ENCODE data around the gene RAB1A. TPM values are rescaled to one million over a fixed set of nuclear protein-coding genes. Genes with fewer than 3 reads are reported as not detected.
"Not testable (repeated sequence)": the region's sequence is repeated elsewhere in the genome, so short reads cannot be mapped to it uniquely, and the experiment has no call there.

Gene RAB1A
- total RNA-seq, 1 donor: 101 TPM

- no peak for TF ChIP-seq CTCF (IDR thresholded peaks at IDR 0.05; ENCODE audit: insufficient read depth, low read depth, low read length)
- H3K4me3 ChIP-seq (ENCODE audit: low read depth, low read length): no peak overlapping the region
- DNase-seq (ENCODE audit: low read depth): no peak
Observed at GRCh38 chr2:65165558-65165957, 35.7 kb upstream of the RAB1A start.

- TF ChIP-seq CTCF (IDR thresholded peaks at IDR 0.05; ENCODE audit: insufficient read depth, low read depth, low read length): no peak
- H3K4me3 ChIP-seq (ENCODE audit: low read depth, low read length): no peak overlapping the region
- DNase-seq (ENCODE audit: low read depth): no peak
Observed at GRCh38 chr2:65164426-65164891, 34.6 kb upstream of the RAB1A start.

- TF ChIP-seq CTCF (IDR thresholded peaks at IDR 0.05; ENCODE audit: insufficient read depth, low read depth, low read length): no peak
- H3K4me3 ChIP-seq (ENCODE audit: low read depth, low read length): no peak overlapping the region
- DNase-seq (ENCODE audit: low read depth): no peak
Observed at GRCh38 chr2:65161551-65162100, 31.7 kb upstream of the RAB1A start.

GRCh38 chr2:65159906-65160305, 30.0 kb upstream of the RAB1A start:
- H3K4me3 ChIP-seq (ENCODE audit: low read depth, low read length): no peak overlapping the region
- DNase-seq (ENCODE audit: low read depth): no peak
- no peak for TF ChIP-seq CTCF (IDR thresholded peaks at IDR 0.05; ENCODE audit: insufficient read depth, low read depth, low read length)

GRCh38 chr2:65159261-65159660, 29.4 kb upstream of the RAB1A start:
- TF ChIP-seq CTCF (IDR thresholded peaks at IDR 0.05; ENCODE audit: insufficient read depth, low read depth, low read length): no peak
- no peak for DNase-seq (ENCODE audit: low read depth)
- no peak overlapping the region for H3K4me3 ChIP-seq (ENCODE audit: low read depth, low read length)

GRCh38 chr2:65158557-65158956, 28.7 kb upstream of the RAB1A start:
- DNase-seq (ENCODE audit: low read depth): no peak
- no peak overlapping the region for H3K4me3 ChIP-seq (ENCODE audit: low read depth, low read length)
- no peak for TF ChIP-seq CTCF (IDR thresholded peaks at IDR 0.05; ENCODE audit: insufficient read depth, low read depth, low read length)

GRCh38 chr2:65157856-65158255, 27.9 kb upstream of the RAB1A start:
- H3K4me3 ChIP-seq (ENCODE audit: low read depth, low read length); DNase-seq (ENCODE audit: low read depth): not testable (repeated sequence)
